Measurements from ENCODE around the gene FBRSL1. TPM values are rescaled to one million over a fixed set of nuclear protein-coding genes. Genes with fewer than 3 reads are reported as not detected.

Gene FBRSL1
- total RNA-seq, 4 donors from 2014 or later, result 5.9 to 16.0 (median 9.4) TPM

- TF ChIP-seq CTCF (IDR thresholded peaks at IDR 0.05), result no peak
- no peak for DNase-seq (ENCODE audit: low spot score)
- ATAC-seq (ENCODE audit: low FRiP score), result no peak
Observed at GRCh38 chr12:132494294-132495164, 4.6 kb downstream of the FBRSL1 start.

GRCh38 chr12:132495165-132495544, 5.2 kb downstream of the FBRSL1 start:
- no peak for DNase-seq (ENCODE audit: low spot score)
- no peak for ATAC-seq (ENCODE audit: low FRiP score)
- TF ChIP-seq CTCF (IDR thresholded peaks at IDR 0.05), result no peak

GRCh38 chr12:132495629-132496357, 5.8 kb downstream of the FBRSL1 start:
- ATAC-seq (ENCODE audit: low FRiP score) (no peak), DNase-seq (ENCODE audit: low spot score) (no peak)
- TF ChIP-seq CTCF (IDR thresholded peaks at IDR 0.05), result no peak

GRCh38 chr12:132496358-132496669, 6.4 kb downstream of the FBRSL1 start:
- ATAC-seq (ENCODE audit: low FRiP score), result no peak
- DNase-seq (ENCODE audit: low spot score), result no peak
- TF ChIP-seq CTCF (IDR thresholded peaks at IDR 0.05), result no peak

GRCh38 chr12:132496710-132497109, 6.8 kb downstream of the FBRSL1 start:
- DNase-seq (ENCODE audit: low spot score) (no peak), ATAC-seq (ENCODE audit: low FRiP score) (no peak)
- TF ChIP-seq CTCF (IDR thresholded peaks at IDR 0.05), result no peak

GRCh38 chr12:132497514-132498405, 7.8 kb downstream of the FBRSL1 start:
- DNase-seq (ENCODE audit: low spot score), result no peak
- no peak for ATAC-seq (ENCODE audit: low FRiP score)
- no peak for TF ChIP-seq CTCF (IDR thresholded peaks at IDR 0.05)
